B cell (primary cell): ENCODE data around the gene MLLT3. TPM values are rescaled to one million over a fixed set of nuclear protein-coding genes. Genes with fewer than 3 reads are reported as not detected.

ENCODE experiments used
- ATAC-seq: fragments of 200-7000 bp; cut with Tn5 transposase; one replicate; pipeline ENCODE4 v1.10.0; 2021; ENCODE audit warnings: low read depth, mild to moderate bottlenecking, moderate number of reproducible peaks, moderate library complexity
- CTCF ChIA-PET: fragments of 350-600 bp; sonication (Branson Sonifier 250); formaldehyde crosslinking; loops from one replicate; lab custom pipeline; 2021; ENCODE audit warnings: antibody characterized with exemption, inconsistent platforms; lab: Charles Lee
- POLR2A ChIA-PET: fragments of 350-600 bp; sonication (Branson Sonifier 250); formaldehyde crosslinking; loops from one replicate; lab custom pipeline; 2021; ENCODE audit warnings: antibody characterized with exemption; lab: Charles Lee
- DNase-seq: peaks from one replicate; pipeline ENCODE4 v3.0.0; 2013
- H2AFZ ChIP-seq: 2 replicates; pipeline ENCODE4 v1.6.1; 2012; ENCODE audit warnings: mild to moderate bottlenecking, low read depth, low read length; ENCODE audit not compliant: insufficient read depth, poor library complexity, severe bottlenecking
- H3K27ac ChIP-seq, 2 donors: 1 replicate in 1 of 2; 2 replicates in 1 of 2; pipeline ENCODE4 v1.5.1; 2012 to 2013; ENCODE audit warnings: low read length in 2 of 2, mild to moderate bottlenecking in 2 of 2, moderate library complexity in 1 of 2
- H3K27me3 ChIP-seq, 4 experiments: fragments of 200-600 bp in 1 of 4; sonication (generic) in 1 of 4; replicated peaks in 1 of 4; 1 replicate in 2 of 4; 2 replicates in 2 of 4; pipeline versions ENCODE4 v1.6.1 to v1.7.0; 2013 to 2016; ENCODE audit warnings: low read length in 3 of 4, mild to moderate bottlenecking in 2 of 4, mixed read lengths in 1 of 4, moderate library complexity in 1 of 4; ENCODE audit not compliant: insufficient read depth in 4 of 4, control insufficient read depth in 3 of 4; ENCODE audit errors: control extremely low read depth in 1 of 4
- H3K36me3 ChIP-seq, 2 experiments: replicated peaks in 1 of 2; 1 replicate in 1 of 2; 2 replicates in 1 of 2; pipeline versions ENCODE4 v1.6.1 to v1.7.1; 2013; ENCODE audit warnings: low read length in 1 of 2; ENCODE audit not compliant: insufficient read depth in 2 of 2, control insufficient read depth in 1 of 2; ENCODE audit errors: control extremely low read depth in 1 of 2, extremely low read depth in 1 of 2
- H3K4me1 ChIP-seq, 2 donors: fragments of 200-600 bp in 1 of 2; sonication (generic) in 1 of 2; 1 replicate in 1 of 2; 2 replicates in 1 of 2; pipeline versions ENCODE4 v1.5.1 to v1.6.1; 2013 to 2017; ENCODE audit warnings: low read length in 2 of 2; ENCODE audit not compliant: control insufficient read depth in 2 of 2, insufficient read depth in 2 of 2
- H3K4me2 ChIP-seq: replicated peaks from 2 replicates; pipeline ENCODE3; 2012; ENCODE audit warnings: mild to moderate bottlenecking, low read depth, low read length; ENCODE audit not compliant: poor library complexity, severe bottlenecking
- H3K4me3 ChIP-seq, 5 experiments: fragments of 200-600 bp in 1 of 5; sonication (generic) in 1 of 5; 1 replicate in 3 of 5; 2 replicates in 2 of 5; pipeline versions ENCODE4 v1.5.1 to v1.7.0; 2011 to 2016; ENCODE audit warnings: low read length in 4 of 5, mild to moderate bottlenecking in 4 of 5, low read depth in 2 of 5, control low read depth in 1 of 5, moderate library complexity in 1 of 5; ENCODE audit not compliant: insufficient read depth in 1 of 5; ENCODE audit errors: control extremely low read depth in 1 of 5, extremely low read depth in 1 of 5
- H3K79me2 ChIP-seq: fragments of 200-600 bp; sonication (generic); one replicate; pipeline ENCODE4 v1.6.0; 2016; ENCODE audit warnings: low read length; ENCODE audit not compliant: control insufficient read depth, insufficient read depth
- H3K9ac ChIP-seq: fragments of 200-600 bp; sonication (generic); 2 replicates; pipeline ENCODE4 v1.6.1; 2017; ENCODE audit warnings: mild to moderate bottlenecking, low read length, moderate library complexity
- H3K9me3 ChIP-seq, 3 donors: one replicate each; pipeline versions ENCODE4 v1.6.1 to v1.7.1; 2013; ENCODE audit warnings: low read length in 2 of 3; ENCODE audit not compliant: control insufficient read depth in 2 of 3, insufficient read depth in 1 of 3; ENCODE audit errors: control extremely low read depth in 1 of 3
- H4K20me1 ChIP-seq: 2 replicates; pipeline ENCODE4 v1.6.0; 2012; ENCODE audit warnings: mild to moderate bottlenecking, low read length; ENCODE audit not compliant: insufficient read depth, control insufficient read depth, poor library complexity, severe bottlenecking
- H3K27ac Mint-ChIP-seq: one replicate; pipeline ENCODE4 v1.8.0; 2021; ENCODE audit warnings: mixed read lengths
- H3K27me3 Mint-ChIP-seq: one replicate; pipeline ENCODE4 v1.8.0; 2021; ENCODE audit warnings: mixed read lengths
- H3K4me1 Mint-ChIP-seq: one replicate; pipeline ENCODE4 v1.8.0; 2021; ENCODE audit warnings: mixed read lengths
- H3K4me3 Mint-ChIP-seq: one replicate; pipeline ENCODE4 v1.8.0; 2021; ENCODE audit warnings: mixed read lengths
- H3K9me3 Mint-ChIP-seq: one replicate; pipeline ENCODE4 v1.8.0; 2022; ENCODE audit warnings: mixed read lengths; ENCODE audit not compliant: insufficient read depth
- EZH2 ChIP-seq: IDR thresholded peaks from 2 replicates; pipeline ENCODE4 v1.6.1; 2012; ENCODE audit warnings: borderline replicate concordance, low read depth, mild to moderate bottlenecking, moderate library complexity, low read length; ENCODE audit not compliant: insufficient read depth, poor library complexity, severe bottlenecking
- WGBS: methylation state at CpG from one replicate; pipeline ENCODE4 v1.1.5; 2013; ENCODE audit warnings: missing lambda C conversion rate; ENCODE audit not compliant: insufficient coverage; 5-methylcytosine and 5-hydroxymethylcytosine counted together
- intact Hi-C: fragments of 100-400 bp; cut with micrococcal nuclease; formaldehyde crosslinking; loops from one replicate; pipeline ENCODE4 v1.10.0; 2022
- polyA plus RNA-seq: library from polyadenylated mRNA; depleted of rRNA; stranded (reverse); fragments of >200 nt; gene quantifications from 2 replicates; pipeline ENCODE4 v1.2.3, GENCODE V29; 2012
- total RNA-seq, 2 donors: library from RNA; stranded (reverse); fragments of 120-200 nt in 1 of 2; gene quantifications; 1 replicate in 1 of 2; 2 replicates in 1 of 2; pipeline versions ENCODE4 v1.2.3 to v1.2.4, GENCODE V29; 2013 to 2022
- TF ChIP-seq, protein P1 (sequence below): fragments of 200-600 bp; IDR thresholded peaks from one replicate; pipeline ENCODE4 v1.8.0; 2022; ENCODE audit warnings: antibody characterized with exemption, mild to moderate bottlenecking

Gene MLLT3
- total and polyA plus RNA-seq, 2 donors (not counting 1 experiment from before 2014, with no cell fraction given) = 3.4 to 3.6 TPM

- ChIA-PET CTCF (no interaction called here), POLR2A (no interaction called here)
- peaks cover 10% of the 10 kb centered on the region for H3K79me2 ChIP-seq
Measured at GRCh38 chr9:20663133-20663532, 40.8 kb upstream of the MLLT3 start.

GRCh38 chr9:20662156-20662555 is 39.9 kb upstream of the MLLT3 start:
- CTCF ChIA-PET = no interaction called here
- H3K4me1 ChIP-seq = peaks cover 3 to 17% of the 10 kb centered on the region in 2 donors
- intact Hi-C loops = no loop called here
- Mint-ChIP-seq H3K4me3 (no peak overlapping the region), H3K4me1 (no peaks in the 10 kb centered on the region), H3K9me3 (no peaks in the 10 kb centered on the region), H3K27me3 (peaks cover 16% of the 10 kb centered on the region), H3K27ac (no peak overlapping the region)
- 93% methylated on average over 2 of the region's 3 CpGs for WGBS
- no peak for DNase-seq
- peaks cover 0 to 1% of the 10 kb centered on the region in 2 experiments for H3K36me3 ChIP-seq
- H3K4me3 ChIP-seq = no peak overlapping the region
- peaks cover 10% of the 10 kb centered on the region for H3K79me2 ChIP-seq
- H3K9me3 ChIP-seq = no peaks in the 10 kb centered on the region
- TF ChIP-seq, protein P1, sequence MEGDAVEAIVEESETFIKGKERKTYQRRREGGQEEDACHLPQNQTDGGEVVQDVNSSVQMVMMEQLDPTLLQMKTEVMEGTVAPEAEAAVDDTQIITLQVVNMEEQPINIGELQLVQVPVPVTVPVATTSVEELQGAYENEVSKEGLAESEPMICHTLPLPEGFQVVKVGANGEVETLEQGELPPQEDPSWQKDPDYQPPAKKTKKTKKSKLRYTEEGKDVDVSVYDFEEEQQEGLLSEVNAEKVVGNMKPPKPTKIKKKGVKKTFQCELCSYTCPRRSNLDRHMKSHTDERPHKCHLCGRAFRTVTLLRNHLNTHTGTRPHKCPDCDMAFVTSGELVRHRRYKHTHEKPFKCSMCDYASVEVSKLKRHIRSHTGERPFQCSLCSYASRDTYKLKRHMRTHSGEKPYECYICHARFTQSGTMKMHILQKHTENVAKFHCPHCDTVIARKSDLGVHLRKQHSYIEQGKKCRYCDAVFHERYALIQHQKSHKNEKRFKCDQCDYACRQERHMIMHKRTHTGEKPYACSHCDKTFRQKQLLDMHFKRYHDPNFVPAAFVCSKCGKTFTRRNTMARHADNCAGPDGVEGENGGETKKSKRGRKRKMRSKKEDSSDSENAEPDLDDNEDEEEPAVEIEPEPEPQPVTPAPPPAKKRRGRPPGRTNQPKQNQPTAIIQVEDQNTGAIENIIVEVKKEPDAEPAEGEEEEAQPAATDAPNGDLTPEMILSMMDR = no peak
- TF ChIP-seq EZH2 = no peak
- H3K27me3 ChIP-seq = peaks cover 0 to 4% (median 0%) of the 10 kb centered on the region in 4 experiments
- H3K27ac ChIP-seq = no peak overlapping the region
- no peak for ATAC-seq
- POLR2A ChIA-PET = no interaction called here
- no peak overlapping the region for H3K9ac ChIP-seq
- no peak overlapping the region for H2AFZ ChIP-seq
- H4K20me1 ChIP-seq = peaks cover 4% of the 10 kb centered on the region
- no peak overlapping the region for H3K4me2 ChIP-seq

More at GRCh38 chr9:20663133-20663532, 40.8 kb upstream of the MLLT3 start:
- Histone ChIP-seq H3K27ac (no peak overlapping the region), H3K9ac (no peak overlapping the region), H3K36me3 (peaks cover 0 to 1% of the 10 kb centered on the region in 2 experiments), H2AFZ (no peak overlapping the region), H3K9me3 (no peaks in the 10 kb centered on the region), H3K4me1 (peaks cover 3 to 17% of the 10 kb centered on the region in 2 donors), H3K4me2 (no peak overlapping the region), H3K4me3 (no peak overlapping the region), H3K27me3 (peaks cover 0 to 4% (median 0%) of the 10 kb centered on the region in 4 experiments), H4K20me1 (peaks cover 4% of the 10 kb centered on the region)
- Mint-ChIP-seq H3K4me3 (no peak overlapping the region), H3K9me3 (no peaks in the 10 kb centered on the region), H3K4me1 (no peaks in the 10 kb centered on the region), H3K27ac (no peak overlapping the region), H3K27me3 (peaks cover 19% of the 10 kb centered on the region)
- intact Hi-C loops = no loop called here
- DNase-seq (no peak), ATAC-seq (no peak)
- no peak for TF ChIP-seq EZH2
- TF ChIP-seq, protein P1 = no peak
- WGBS = 100% methylated on average over 1 of the region's 2 CpGs
